Stimulated activated effector memory CD8-positive, alpha-beta T cell treated with anti-CD3 and anti-CD28 coated beads, Interleukin-12 subunit alpha, Interleukin-12 subunit beta, amount 100 ng/mL, for 72 hours (primary cell): ENCODE results near the gene PCDHGA11.
"Not testable (repeated sequence)": the region's sequence is repeated elsewhere in the genome, so short reads cannot be mapped to it uniquely, and the experiment has no call there.

Experiments
- ATAC-seq: fragments of 150-1000 bp; cut with Tn5 transposase; 2 replicates; pipeline ENCODE4 v1.10.0; 2021
- DNase-seq, 2 donors: peaks; one replicate each; pipeline ENCODE4 v3.0.0; 2021 to 2022; ENCODE audit warnings: low spot score in 2 of 2
- H3K27ac Mint-ChIP-seq: one replicate; pipeline ENCODE4 v1.8.0; 2022; ENCODE audit warnings: mild to moderate bottlenecking, mixed read lengths
- H3K36me3 Mint-ChIP-seq: one replicate; pipeline ENCODE4 v1.8.0; 2022; ENCODE audit warnings: mild to moderate bottlenecking, mixed read lengths
- H3K4me1 Mint-ChIP-seq: one replicate; pipeline ENCODE4 v1.8.0; 2022; ENCODE audit warnings: mixed read lengths
- H3K4me3 Mint-ChIP-seq: one replicate; pipeline ENCODE4 v1.8.0; 2022; ENCODE audit warnings: mild to moderate bottlenecking, mixed read lengths
- H3K9me3 Mint-ChIP-seq: one replicate; pipeline ENCODE4 v1.8.0; 2022; ENCODE audit warnings: mixed read lengths

Gene PCDHGA11

DNA sequence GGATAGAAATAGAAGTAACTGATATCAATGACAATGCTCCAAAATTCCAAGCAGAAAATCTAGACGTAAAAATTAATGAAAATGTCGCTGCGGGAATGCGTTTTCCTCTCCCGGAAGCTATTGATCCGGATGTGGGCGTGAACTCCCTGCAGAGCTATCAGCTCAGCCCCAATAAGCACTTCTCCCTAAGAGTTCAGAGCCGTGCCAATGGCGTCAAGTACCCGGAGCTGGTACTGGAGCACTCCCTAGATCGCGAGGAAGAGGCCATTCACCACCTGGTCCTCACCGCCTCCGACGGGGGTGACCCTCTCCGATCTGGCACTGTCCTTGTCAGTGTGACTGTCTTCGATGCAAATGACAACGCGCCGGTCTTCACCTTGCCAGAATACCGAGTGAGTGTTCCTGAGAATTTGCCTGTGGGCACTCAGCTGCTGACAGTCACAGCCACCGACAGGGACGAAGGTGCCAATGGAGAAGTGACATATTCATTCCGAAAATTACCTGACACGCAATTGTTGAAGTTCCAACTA lies 7.2 kb upstream of the PCDHGA11 start:
- no peak for DNase-seq
- Mint-ChIP-seq H3K4me3 (peak overlapping the region; percentile 79), H3K36me3 (peaks cover 4% of the 10 kb centered on the region), H3K9me3 (peaks cover 11% of the 10 kb centered on the region), H3K27ac (no peak overlapping the region), H3K4me1 (peaks cover 26% of the 10 kb centered on the region)
- ATAC-seq, result no peak

DNA sequence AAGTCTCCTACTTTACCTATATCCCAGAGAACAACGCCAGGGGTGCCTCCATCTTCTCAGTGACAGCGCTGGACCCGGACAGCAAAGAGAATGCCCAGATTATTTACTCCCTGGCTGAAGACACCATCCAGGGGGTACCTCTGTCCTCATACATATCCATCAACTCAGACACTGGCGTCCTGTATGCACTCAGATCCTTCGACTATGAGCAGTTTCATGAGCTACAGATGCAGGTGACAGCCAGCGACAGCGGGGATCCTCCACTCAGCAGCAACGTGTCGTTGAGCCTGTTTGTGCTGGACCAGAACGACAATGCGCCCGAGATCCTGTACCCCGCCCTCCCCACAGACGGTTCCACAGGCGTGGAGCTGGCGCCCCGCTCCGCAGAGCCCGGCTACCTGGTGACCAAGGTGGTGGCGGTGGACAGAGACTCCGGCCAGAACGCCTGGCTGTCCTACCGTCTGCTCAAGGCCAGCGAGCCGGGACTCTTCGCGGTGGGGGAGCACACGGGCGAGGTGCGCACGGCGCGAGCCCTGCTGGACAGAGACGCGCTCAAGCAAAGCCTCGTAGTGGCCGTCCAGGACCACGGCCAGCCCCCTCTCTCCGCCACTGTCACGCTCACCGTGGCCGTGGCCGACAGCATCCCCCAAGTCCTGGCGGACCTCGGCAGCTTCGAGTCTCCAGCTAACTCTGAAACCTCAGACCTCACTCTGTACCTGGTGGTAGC lies 6.1 kb upstream of the PCDHGA11 start:
- H3K9me3 Mint-ChIP-seq, result peaks cover 10% of the 10 kb centered on the region

DNA sequence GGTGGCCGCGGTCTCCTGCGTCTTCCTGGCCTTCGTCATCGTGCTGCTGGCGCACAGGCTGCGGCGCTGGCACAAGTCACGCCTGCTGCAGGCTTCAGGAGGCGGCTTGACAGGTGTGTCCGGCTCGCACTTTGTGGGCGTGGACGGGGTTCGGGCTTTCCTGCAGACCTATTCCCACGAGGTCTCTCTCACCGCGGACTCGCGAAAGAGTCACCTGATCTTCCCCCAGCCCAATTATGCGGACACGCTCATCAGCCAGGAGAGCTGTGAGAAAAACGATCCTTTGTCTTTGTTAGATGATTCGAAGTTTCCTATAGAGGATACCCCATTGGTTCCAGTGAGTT lies 5.6 kb upstream of the PCDHGA11 start:
- not testable (repeated sequence) for H3K4me3 Mint-ChIP-seq, DNase-seq, H3K27ac Mint-ChIP-seq, H3K36me3 Mint-ChIP-seq, ATAC-seq, H3K9me3 Mint-ChIP-seq
- peaks cover 26% of the 10 kb centered on the region for H3K4me1 Mint-ChIP-seq

More for the DNA sequence above, 6.1 kb upstream of the PCDHGA11 start:
- H3K36me3 Mint-ChIP-seq, DNase-seq, ATAC-seq, H3K27ac Mint-ChIP-seq: not testable (repeated sequence)
- Mint-ChIP-seq H3K4me1 (peaks cover 26% of the 10 kb centered on the region), H3K4me3 (peak overlapping the region; percentile 7)

DNA sequence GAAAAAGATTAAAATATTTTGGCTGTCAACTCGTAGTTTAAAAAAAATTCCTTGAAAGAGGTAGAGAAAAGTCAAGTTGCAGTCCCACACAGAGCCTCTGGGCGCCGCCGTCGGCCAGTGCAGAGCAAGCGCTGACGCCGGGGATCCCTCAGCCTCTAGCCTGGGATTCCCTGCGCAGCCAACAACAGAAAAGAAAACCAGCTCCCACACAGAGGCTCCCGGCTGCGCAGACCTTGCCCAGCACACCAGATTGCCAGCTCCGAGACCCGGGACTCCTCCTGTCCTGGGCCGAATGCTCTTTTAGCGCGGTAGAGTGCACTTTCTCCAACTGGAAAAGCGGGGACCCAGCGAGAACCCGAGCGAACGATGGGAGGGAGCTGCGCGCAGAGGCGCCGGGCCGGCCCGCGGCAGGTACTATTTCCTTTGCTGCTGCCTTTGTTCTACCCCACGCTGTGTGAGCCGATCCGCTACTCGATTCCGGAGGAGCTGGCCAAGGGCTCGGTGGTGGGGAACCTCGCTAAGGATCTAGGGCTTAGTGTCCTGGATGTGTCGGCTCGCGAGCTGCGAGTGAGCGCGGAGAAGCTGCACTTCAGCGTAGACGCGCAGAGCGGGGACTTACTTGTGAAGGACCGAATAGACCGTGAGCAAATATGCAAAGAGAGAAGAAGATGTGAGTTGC lies 3.2 kb upstream of the PCDHGA11 start, which contains the start of gene PCDHGB7:
Gene PCDHGB7 (plus strand): TSS at position 184 of the 679 bp plus-strand sequence. CDS start 183 bp downstream, at position 367.
- not testable (repeated sequence) for H3K9me3 Mint-ChIP-seq, H3K27ac Mint-ChIP-seq, H3K36me3 Mint-ChIP-seq, DNase-seq
- peak; percentile 81 for ATAC-seq
- Mint-ChIP-seq H3K4me3 (peak within 1 kb of the TSS; percentile 61), H3K4me1 (peaks cover 34% of the 10 kb centered on the region)

DNA sequence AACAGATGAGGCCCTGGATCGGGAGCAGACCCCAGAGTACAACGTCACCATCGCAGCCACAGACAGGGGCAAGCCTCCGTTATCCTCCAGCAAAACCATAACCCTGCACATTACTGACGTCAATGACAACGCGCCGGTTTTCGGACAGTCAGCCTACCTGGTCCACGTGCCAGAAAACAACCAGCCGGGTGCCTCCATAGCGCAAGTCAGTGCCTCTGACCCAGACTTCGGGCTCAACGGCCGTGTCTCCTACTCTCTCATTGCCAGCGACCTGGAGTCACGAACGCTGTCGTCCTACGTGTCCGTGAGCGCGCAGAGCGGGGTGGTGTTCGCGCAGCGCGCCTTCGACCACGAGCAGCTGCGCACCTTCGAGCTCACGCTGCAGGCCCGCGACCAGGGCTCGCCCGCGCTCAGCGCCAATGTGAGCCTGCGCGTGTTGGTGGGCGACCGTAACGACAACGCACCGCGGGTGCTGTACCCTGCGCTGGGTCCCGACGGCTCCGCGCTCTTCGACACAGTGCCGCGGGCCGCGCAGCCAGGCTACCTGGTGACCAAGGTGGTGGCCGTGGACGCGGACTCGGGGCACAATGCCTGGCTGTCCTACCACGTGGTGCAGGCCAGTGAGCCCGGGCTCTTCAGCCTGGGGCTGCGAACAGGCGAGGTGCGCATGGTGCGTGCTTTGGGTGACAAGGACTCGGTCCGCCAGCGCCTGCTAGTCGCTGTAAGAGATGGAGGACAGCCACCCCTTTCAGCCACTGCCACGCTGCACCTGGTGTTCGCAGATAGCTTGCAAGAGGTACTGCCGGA lies 1.6 kb upstream of the PCDHGA11 start:
- Mint-ChIP-seq H3K4me3 (no peak overlapping the region), H3K36me3 (peaks cover 9% of the 10 kb centered on the region), H3K9me3 (peaks cover 6% of the 10 kb centered on the region), H3K4me1 (peaks cover 19% of the 10 kb centered on the region), H3K27ac (no peak overlapping the region)
- ATAC-seq, result no peak
- no peak for DNase-seq

DNA sequence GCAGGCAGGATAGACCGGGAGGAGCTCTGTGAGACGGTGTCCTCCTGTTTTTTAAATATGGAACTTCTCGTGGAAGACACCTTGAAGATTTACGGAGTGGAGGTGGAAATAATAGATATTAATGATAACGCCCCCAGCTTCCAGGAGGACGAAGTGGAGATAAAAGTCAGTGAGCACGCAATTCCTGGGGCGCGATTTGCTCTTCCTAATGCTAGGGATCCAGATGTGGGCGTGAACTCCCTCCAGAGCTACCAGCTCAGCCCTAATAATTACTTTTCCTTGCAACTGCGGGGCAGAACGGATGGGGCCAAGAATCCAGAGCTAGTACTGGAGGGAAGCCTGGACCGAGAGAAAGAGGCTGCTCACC lies 621 bp downstream of the PCDHGA11 start:
- H3K9me3 Mint-ChIP-seq, result peaks cover 4% of the 10 kb centered on the region
- no peak overlapping the region for H3K27ac Mint-ChIP-seq
- H3K4me1 Mint-ChIP-seq, result peaks cover 15% of the 10 kb centered on the region
- no peak for ATAC-seq
- DNase-seq, result no peak
- peaks cover 9% of the 10 kb centered on the region for H3K36me3 Mint-ChIP-seq
- peak overlapping the region; percentile 69 for H3K4me3 Mint-ChIP-seq

DNA sequence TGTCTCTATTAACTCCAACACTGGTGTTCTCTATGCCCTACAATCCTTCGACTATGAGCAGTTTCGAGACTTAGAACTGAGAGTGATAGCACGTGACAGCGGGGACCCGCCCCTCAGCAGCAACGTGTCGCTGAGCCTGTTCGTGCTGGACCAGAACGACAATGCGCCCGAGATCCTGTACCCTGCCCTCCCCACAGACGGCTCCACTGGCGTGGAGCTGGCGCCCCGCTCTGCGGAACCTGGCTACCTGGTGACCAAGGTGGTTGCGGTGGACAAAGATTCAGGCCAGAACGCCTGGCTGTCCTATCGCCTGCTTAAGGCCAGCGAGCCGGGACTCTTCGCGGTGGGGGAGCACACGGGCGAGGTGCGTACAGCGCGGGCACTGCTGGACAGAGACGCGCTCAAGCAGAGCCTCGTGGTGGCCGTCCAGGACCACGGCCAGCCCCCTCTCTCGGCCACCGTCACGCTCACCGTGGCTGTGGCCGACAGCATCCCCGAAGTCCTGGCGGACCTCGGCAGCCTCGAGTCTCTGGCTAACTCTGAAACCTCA lies 2.0 kb downstream of the PCDHGA11 start:
- H3K4me3 Mint-ChIP-seq, result no peak overlapping the region
- peaks cover 9% of the 10 kb centered on the region for H3K36me3 Mint-ChIP-seq
- peaks cover 4% of the 10 kb centered on the region for H3K9me3 Mint-ChIP-seq
- H3K4me1 Mint-ChIP-seq, result peaks cover 12% of the 10 kb centered on the region
- no peak overlapping the region for H3K27ac Mint-ChIP-seq
- DNase-seq, result no peak
- no peak for ATAC-seq

DNA sequence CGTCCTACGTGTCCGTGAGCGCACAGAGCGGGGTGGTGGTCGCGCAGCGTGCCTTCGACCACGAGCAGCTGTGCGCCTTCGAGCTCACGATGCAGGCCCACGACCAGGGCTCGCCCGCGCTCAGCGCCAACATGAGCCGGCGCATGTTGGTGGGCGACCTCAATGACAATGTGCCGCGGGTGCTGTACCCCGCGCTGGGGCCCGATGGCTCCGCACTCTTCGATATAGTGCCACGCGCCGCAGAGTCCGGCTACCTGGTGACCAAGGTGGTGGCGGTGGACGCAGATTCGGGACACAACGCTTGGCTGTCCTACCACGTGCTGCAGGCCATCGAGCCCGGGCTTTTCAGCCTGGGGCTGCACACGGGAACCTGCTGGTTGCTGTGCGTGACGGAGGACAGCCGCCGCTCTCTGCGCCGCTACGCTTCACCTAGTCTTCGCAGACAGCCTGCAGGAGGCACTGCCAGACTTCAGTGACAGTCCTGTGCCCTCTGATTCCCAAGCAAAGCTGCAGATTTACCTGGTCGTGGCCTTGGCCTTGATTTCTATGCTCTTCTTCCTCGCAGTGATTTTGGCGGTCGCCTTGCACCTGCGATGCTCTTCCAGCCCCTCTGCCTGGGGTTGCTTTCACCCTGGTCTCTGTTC lies 7.1 kb downstream of the PCDHGA11 start:
- Mint-ChIP-seq H3K9me3 (peaks cover 13% of the 10 kb centered on the region), H3K36me3 (peaks cover 11% of the 10 kb centered on the region), H3K27ac (no peak overlapping the region), H3K4me1 (peaks cover 10% of the 10 kb centered on the region), H3K4me3 (no peak overlapping the region)
- ATAC-seq, result no peak
- no peak for DNase-seq

DNA sequence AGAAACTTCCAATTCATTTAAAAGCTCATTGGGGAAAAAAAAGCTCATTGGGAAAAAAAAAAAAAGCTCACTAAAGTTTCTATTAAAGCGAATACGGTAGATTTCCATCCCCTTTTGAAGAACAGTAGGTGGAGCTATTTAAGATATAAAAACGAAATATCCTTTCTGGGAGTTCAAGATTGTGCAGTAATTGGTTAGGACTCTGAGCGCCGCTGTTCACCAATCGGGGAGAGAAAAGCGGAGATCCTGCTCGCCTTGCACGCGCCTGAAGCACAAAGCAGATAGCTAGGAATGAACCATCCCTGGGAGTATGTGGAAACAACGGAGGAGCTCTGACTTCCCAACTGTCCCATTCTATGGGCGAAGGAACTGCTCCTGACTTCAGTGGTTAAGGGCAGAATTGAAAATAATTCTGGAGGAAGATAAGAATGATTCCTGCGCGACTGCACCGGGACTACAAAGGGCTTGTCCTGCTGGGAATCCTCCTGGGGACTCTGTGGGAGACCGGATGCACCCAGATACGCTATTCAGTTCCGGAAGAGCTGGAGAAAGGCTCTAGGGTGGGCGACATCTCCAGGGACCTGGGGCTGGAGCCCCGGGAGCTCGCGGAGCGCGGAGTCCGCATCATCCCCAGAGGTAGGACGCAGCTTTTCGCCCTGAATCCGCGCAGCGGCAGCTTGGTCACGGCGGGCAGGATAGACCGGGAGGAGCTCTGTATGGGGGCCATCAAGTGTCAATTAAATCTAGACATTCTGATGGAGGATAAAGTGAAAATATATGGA lies 9.7 kb downstream of the PCDHGA11 start, which contains the start of gene PCDHGA12:
Gene PCDHGA12 (plus strand): TSS at position 176 of the 782 bp plus-strand sequence. CDS start 253 bp downstream, at position 429.
- Mint-ChIP-seq H3K4me3 (peak within 1 kb of the TSS; percentile 31), H3K36me3 (peaks cover 11% of the 10 kb centered on the region), H3K9me3 (peaks cover 13% of the 10 kb centered on the region), H3K4me1 (peaks cover 10% of the 10 kb centered on the region), H3K27ac (no peak within 1 kb of the TSS)
- DNase-seq (no peak), ATAC-seq (no peak)

DNA sequence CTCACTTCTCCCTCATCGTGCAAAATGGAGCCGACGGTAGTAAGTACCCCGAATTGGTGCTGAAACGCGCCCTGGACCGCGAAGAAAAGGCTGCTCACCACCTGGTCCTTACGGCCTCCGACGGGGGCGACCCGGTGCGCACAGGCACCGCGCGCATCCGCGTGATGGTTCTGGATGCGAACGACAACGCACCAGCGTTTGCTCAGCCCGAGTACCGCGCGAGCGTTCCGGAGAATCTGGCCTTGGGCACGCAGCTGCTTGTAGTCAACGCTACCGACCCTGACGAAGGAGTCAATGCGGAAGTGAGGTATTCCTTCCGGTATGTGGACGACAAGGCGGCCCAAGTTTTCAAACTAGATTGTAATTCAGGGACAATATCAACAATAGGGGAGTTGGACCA lies 10.4 kb downstream of the PCDHGA11 start:
- H3K9me3 Mint-ChIP-seq, result peaks cover 13% of the 10 kb centered on the region
- peaks cover 11% of the 10 kb centered on the region for H3K36me3 Mint-ChIP-seq
- peak overlapping the region; percentile 31 for H3K4me3 Mint-ChIP-seq
- peaks cover 10% of the 10 kb centered on the region for H3K4me1 Mint-ChIP-seq
- H3K27ac Mint-ChIP-seq, result no peak overlapping the region
- ATAC-seq, result no peak
- DNase-seq, result no peak

DNA sequence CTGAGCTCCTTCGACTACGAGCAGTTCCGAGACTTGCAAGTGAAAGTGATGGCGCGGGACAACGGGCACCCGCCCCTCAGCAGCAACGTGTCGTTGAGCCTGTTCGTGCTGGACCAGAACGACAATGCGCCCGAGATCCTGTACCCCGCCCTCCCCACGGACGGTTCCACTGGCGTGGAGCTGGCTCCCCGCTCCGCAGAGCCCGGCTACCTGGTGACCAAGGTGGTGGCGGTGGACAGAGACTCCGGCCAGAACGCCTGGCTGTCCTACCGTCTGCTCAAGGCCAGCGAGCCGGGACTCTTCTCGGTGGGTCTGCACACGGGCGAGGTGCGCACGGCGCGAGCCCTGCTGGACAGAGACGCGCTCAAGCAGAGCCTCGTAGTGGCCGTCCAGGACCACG lies 11.5 kb downstream of the PCDHGA11 start:
- DNase-seq, H3K4me3 Mint-ChIP-seq, H3K27ac Mint-ChIP-seq, ATAC-seq: not testable (repeated sequence)
- peaks cover 13% of the 10 kb centered on the region for H3K9me3 Mint-ChIP-seq
- peaks cover 11% of the 10 kb centered on the region for H3K36me3 Mint-ChIP-seq
- peaks cover 10% of the 10 kb centered on the region for H3K4me1 Mint-ChIP-seq

DNA sequence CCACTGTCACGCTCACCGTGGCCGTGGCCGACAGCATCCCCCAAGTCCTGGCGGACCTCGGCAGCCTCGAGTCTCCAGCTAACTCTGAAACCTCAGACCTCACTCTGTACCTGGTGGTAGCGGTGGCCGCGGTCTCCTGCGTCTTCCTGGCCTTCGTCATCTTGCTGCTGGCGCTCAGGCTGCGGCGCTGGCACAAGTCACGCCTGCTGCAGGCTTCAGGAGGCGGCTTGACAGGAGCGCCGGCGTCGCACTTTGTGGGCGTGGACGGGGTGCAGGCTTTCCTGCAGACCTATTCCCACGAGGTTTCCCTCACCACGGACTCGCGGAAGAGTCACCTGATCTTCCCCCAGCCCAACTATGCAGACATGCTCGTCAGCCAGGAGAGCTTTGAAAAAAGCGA lies 11.9 kb downstream of the PCDHGA11 start:
- H3K4me3 Mint-ChIP-seq, DNase-seq, ATAC-seq, H3K27ac Mint-ChIP-seq: not testable (repeated sequence)
- H3K36me3 Mint-ChIP-seq, result peaks cover 11% of the 10 kb centered on the region
- peaks cover 13% of the 10 kb centered on the region for H3K9me3 Mint-ChIP-seq
- H3K4me1 Mint-ChIP-seq, result peaks cover 10% of the 10 kb centered on the region

DNA sequence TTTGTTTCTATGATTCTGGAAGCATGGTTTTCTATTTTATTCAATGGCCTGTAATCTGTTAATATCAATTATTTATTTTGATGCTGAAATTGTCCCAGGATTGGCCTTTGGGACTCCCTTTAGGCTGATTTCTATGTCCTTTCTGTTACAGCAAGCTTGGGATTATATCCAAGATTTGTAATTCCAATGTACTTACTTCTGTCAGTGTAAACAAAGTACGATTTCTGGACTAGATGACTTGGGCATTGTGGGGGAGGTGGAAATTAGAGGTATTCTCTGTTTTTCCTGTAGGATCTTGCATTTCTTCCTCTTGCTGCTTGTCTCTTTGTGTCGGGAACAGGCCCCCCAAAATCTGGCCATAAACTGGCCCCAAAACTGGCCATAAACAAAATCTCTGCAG lies 13.2 kb downstream of the PCDHGA11 start:
- Mint-ChIP-seq H3K27ac (no peak overlapping the region), H3K4me3 (no peak overlapping the region), H3K36me3 (peaks cover 11% of the 10 kb centered on the region), H3K9me3 (peaks cover 9% of the 10 kb centered on the region), H3K4me1 (peaks cover 10% of the 10 kb centered on the region)
- DNase-seq (no peak), ATAC-seq (no peak)

DNA sequence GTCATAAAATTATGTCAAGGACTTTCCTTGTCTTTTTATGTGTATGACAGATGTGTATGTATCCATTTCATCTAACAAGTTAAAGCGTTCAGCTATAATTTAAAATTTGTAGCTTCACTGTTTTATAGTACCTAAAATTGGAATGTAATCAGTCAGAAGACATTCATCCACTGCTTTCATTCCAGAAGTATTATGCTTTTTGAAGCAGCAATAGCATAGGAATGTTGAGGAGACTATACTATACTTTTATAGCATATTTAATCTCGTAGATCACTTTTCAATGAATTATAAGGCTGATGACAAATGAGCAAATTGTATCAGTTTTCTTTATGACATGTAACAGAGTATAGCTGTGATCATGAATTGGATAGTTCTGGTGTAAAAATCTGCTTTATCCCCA lies 16.4 kb downstream of the PCDHGA11 start:
- H3K4me1 Mint-ChIP-seq, result no peaks in the 10 kb centered on the region
- no peak overlapping the region for H3K27ac Mint-ChIP-seq
- peaks cover 5% of the 10 kb centered on the region for H3K9me3 Mint-ChIP-seq
- ATAC-seq (no peak), DNase-seq (no peak)
- no peaks in the 10 kb centered on the region for H3K36me3 Mint-ChIP-seq
- H3K4me3 Mint-ChIP-seq, result no peak overlapping the region
